GM19455 (cell line): Measurements from ENCODE around the gene TACR2.

Experiments
- ATAC-seq: cut with Tn5 transposase; IDR thresholded peaks from one replicate; pipeline ENCODE4 v1.9.1; 2021; ENCODE audit not compliant: unreplicated experiment

Gene TACR2

DNA sequence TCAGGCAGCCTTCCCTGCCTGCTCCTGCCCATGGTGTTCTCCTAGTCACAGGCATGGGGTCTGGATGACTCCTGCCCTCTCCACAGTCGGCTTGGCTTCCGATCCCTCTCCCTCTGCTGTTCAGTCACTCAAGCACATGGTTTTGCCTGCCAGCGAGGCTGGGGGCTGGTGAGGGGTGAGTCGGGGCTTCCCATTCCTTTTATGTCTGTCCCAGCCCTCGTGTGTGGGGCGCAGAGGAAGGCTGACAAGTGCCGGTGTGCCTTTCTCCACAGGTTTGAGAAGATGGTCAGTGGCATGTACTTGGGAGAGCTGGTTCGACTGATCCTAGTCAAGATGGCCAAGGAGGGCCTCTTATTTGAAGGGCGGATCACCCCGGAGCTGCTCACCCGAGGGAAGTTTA, 40.1 kb downstream of the TACR2 start:
- ATAC-seq = no peak

DNA sequence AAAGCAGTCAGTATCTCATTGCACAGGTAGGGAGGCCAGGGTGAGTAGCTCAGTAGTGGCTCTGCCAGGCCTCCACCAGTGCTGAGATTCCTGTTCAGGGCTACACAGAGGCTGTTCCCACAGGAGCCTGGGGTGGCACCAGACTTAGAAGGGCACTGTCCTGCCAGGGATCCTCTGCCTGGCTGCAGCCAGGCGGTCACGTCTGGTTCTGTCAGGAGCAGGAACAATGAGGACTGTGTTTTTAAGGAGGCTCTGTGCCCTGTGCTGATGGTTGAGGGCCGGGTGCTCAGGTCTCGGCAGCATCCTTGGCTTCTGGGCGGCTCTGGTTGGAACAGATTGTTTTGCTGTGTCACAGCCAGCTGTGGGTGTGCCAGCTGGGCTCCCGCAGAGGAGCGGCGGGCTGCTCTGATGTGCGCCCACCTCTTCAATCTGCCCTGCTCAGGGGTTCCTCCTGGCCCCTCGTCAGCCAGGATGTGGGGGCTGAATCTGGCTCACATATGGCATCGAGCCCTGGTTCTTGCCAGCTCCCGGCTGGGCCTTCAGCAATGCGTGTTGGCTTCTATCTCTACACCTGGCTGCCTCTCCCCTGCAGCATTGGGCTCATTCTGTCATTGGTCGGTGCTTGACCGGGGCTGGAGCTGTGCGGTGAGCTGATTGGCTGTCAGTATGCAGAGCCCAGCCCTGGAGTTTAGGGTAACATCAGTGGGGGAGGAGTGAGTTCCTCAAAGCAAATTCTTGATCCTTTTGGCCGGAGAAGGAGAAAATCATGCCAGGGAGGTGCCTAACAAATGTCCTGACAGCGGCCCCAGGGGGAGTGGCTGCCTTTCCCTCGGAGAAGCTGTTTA, 41.2 kb downstream of the TACR2 start:
- ATAC-seq = no peak

DNA sequence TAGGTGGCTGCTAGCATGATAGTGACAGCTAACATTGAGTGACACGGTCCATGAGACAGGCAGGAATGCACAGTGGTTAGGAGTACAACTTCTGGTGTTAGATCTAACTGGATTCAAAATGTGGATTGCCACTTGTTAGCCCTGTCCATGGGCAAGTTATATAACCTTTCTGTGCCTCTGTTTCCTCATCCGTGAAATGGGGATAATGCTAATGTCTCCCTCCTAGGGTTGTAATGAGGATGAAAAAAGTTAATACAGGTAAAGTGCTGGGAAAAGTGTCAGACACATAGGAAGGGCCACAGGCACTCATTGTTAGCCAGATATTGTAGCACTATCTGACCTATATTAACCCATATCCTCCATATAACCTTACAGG, 41.8 kb downstream of the TACR2 start:
- no peak for ATAC-seq

DNA sequence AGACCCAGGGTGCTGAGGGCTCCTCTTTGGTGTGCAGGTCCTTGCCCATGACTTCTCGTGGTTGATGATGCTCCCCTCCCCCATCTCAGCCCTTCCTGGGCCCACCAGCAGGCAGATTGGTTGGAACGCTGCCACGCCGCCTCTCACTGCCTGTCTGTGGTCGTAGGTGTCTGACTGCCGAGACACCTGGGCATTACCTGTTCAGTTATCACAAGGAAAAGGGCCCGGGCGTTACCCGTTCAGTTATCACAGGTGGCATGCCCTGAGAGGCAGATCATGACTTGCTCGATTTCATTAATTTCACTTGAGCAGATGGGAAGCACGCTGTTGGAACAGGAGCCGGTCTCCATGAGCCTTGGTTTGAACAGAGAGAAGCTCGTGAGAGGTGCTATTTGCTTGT, 42.5 kb downstream of the TACR2 start:
- no peak for ATAC-seq

DNA sequence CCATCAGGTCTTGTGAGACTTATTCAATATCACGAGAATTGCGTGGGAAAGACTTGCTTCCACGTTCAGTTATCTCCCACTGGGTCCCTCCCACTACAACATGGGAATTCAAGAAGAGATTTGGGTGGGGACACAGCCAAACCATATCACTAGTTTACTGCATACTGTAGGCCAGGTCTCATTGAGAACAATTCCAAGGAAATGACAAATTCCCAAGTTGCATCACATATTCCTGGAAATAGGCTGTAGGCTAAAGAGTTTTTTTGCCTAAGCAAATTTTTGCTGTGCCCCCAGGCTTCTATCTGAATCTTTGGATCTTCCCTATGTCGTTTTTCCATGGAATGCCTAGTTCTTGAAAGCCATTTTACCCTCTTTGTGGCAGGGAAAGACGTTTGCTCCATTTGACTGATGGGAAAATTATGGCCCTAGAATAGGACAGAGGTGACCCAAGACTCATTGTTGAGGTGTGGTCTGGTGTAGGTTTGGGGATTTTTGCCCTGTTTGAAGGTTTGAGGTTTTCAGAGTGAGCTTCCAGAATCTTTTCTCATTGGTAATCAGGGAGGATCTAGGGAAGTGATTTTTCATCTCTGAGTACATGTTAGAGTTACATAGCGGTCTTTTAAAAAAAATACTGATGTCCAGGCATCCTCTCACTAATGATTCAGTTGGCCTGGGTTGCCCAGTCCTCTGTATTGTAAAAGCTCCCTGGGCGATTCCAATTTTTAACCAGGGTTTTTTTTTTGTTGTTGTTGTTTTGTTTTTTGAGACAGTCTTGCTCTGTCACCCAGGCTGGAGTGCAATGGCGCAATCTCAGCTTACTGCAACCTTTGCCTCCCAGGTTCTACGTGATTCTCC, 44.4 kb downstream of the TACR2 start:
- no peak for ATAC-seq

DNA sequence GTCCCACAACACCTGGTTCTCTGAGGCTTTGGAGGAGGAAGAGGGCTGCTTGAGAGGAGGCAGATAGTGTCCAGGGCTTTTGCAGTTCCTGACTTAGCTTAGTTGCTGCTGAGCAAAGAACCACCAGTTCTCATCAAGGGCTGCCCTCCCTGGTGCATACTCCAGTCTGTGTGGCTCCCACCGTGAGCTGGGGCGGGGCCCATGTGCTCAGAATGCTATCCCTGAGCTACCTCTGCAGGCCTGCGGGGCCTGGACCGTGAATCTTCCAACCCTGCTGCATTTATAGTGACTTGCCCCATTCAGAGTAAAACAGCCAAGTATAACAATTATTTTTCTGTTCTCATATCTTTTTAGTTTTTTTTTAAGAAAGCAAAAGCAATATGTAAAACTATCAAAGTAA, 49.2 kb downstream of the TACR2 start:
- ATAC-seq = no peak

DNA sequence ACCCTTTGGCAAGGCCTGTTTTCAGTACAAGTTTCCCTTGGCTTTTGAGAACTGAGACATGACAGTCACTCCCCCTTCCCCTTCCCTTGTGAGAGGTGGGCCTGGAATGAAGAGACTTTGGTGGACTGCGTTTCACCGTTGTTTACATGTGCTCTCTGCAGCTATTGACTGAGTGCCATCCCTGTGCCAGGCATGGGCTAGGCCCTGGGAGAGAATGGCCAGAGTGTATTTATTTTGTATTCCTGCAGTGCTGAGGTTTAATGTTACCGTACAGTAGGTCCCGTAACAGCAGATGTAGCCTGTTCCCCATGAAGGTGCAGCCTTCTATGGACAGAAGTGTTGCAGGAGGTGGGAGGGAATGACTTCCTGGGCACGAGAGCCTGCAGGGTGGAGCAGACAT, 50.0 kb downstream of the TACR2 start:
- ATAC-seq = no peak

DNA sequence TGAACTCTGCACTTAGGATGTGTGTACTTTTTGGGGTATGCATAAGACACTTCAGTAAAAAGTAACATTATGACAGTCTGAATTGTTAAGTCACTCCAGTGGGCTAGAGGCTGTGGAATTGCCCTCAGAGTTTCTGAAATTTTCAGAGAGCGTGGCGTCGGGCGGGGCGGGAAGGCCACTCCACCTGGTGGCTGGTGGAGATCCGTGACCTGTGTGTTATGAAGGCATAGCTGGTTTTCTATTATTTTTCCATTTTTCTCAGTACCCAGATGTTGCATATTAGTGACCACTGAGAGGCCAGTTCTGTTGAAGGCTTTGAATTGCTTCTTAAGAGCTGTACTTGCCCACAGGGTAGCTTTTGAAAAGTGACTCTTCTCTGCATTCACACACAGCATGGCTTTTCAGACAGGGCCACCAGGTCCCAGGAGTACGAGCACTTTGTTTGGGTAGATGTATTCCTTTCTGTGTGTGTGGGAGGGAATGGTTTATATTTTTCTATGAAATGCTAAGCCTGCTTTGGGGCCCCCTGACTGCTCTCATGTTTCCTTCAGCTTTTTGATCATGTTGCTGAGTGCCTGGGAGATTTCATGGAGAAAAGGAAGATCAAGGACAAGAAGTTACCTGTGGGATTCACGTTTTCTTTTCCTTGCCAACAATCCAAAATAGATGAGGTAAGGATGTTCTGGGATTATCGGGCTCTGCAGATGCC, 52.3 kb downstream of the TACR2 start:
- no peak for ATAC-seq

DNA sequence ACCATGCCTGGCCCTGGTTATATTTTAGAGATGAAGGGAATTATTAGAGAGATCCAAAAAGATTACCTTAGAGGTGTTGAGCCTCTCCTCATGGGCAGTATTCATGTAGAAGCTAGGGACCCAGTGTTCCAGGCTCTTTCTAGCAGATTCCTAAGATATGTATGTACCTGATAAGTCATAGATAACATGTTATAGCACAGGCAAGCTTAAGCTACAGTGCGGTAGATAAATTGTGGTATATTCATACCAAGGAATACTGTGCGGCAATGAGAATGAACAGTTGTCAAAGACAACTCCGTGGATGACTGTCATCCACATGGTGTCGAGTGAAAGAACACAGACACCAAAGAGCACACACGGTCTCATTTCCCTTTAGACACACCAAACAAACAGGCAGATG, 53.1 kb downstream of the TACR2 start:
- ATAC-seq = no peak

DNA sequence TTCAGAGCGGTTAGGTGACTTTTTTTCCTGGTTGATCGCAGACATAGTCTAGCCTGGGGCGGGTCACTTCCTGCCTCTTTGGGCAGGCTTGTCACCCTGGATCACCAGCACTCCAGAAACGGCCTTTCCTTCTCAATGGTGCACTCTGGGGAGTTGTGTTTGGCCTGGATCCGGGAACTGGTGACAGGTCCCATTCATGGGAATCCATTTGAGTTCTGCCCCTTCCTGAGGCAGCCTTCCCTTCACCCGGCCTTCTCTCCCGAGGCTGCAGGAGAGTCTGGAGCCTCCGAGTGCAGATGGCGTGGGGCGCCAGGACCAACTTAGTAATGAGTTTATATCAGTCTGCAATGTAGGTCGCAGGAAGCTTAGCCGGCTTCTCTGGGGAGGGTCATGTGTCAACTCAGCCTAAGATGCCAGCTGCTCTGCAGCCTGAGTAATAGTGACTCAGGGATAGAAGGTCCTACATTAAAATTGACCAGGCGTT, 54.2 kb downstream of the TACR2 start:
- no peak for ATAC-seq

DNA sequence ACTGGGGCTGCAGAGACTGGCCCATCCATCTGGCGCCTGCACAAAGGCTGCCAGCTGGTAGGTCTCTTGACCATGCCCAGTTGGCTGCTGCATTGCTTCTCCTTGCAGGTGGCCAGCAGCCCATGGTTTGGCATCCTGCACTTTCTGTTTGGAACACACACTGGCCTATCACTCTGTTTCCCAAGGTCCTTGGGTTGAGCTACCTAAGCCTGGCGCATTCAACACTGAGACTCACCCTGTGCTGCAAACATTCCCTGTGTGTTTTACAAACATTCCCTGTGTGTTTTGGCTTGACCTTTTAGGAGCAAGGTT, 55.5 kb downstream of the TACR2 start:
- no peak for ATAC-seq

DNA sequence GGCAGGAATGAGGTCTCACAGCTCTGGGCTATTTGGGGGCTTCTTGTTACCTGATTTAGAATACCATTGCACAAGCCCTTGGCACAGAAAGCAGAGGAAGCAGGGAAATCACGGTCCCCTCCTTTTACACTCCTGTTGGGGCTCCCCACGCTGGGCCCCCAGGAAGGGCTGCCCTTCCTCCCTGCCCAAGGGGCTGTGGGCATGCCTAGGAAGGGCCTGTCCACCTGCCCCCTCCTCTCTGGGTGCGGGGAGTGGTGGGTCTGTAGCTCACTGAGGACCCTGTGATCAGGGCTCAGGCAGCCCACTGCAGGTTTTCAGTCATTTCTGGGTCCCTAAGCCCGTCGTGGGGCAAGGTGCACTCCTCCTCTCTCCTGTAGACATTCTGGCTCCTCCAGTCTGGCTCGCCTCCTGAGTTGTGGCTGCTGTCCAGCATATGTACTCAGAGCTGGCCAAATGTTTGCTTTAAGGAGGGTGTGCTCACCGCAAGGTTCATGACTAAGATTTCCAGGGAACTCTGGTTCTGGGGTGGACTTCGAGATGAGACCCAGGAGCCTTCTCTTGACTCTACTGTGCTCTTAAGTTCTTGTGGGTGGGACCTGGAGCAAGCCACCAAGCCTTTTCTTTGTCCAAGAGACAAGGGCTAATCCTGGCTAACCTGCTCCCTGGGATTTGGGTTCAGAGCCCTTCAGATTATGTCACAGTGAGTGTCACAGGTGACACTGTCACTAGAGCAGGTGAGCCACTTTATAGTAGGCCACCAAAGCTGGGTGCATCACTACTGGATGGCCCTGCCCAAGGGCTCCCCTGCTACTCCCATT, 56.0 kb downstream of the TACR2 start:
- no peak for ATAC-seq

DNA sequence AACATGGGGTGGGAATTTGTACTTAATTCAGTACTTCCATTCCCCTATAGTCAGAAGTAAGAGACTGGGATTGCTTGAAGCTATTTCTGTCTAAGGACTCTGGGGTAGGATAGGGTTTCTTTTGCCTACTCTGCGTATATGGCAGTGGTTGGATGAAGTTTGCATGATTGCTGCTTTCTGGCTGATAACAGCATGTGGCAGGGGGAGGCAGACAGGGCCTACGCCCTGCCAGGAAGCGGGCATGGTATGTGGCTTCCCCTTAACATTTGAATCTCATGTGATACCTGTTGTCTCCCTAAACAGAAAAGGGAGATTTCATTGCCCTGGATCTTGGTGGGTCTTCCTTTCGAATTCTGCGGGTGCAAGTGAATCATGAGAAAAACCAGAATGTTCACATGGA, 57.1 kb downstream of the TACR2 start:
- ATAC-seq = no peak

DNA sequence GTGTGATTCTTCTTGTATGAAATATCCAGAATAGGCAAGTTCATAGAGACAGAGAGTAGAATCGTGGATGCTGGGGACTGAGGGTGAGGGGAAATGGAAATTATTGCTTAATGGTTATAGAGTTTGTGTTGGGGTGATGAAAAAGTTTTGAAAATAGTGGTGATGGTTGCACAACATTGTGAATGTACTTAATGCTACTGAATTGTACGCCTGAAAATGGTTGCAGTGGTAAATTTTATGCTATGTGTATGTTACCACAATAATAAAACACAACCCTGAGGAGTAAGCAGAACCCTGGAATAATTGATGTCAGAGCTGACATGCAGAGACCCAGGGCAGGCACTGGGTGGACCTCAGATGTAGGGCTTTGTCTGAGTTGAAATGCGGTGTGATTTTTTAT, 57.6 kb downstream of the TACR2 start:
- ATAC-seq = no peak

DNA sequence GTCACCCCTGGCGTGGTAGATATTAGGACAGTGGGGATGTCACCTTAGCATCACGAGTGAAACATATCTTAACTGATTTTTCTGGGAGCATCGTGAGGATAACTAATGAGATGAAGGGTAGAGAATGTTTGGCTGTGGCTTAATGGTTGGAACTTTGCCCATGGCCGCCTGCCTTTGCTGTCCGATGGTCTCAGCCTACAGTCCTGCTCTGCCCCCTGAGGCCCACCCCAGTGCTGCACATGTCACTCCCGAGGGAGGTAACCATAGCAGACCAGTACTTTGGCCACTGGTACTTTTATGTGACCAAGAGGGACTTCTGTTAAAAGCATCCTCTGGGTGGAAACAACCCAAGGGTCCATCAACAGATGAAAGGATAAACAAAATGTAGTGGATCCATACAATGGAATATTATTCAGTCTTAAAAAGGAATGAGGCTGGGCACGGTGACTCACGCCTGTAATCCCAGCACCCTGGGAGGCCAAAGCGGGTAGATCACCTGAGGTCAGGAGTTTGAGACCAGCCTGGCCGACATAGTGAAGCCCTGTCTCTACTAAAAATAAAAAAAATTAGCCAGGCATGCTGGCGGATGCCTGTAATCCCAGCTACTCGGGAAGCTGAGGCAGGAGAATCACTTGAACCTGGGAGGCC, 58.4 kb downstream of the TACR2 start:
- no peak for ATAC-seq

DNA sequence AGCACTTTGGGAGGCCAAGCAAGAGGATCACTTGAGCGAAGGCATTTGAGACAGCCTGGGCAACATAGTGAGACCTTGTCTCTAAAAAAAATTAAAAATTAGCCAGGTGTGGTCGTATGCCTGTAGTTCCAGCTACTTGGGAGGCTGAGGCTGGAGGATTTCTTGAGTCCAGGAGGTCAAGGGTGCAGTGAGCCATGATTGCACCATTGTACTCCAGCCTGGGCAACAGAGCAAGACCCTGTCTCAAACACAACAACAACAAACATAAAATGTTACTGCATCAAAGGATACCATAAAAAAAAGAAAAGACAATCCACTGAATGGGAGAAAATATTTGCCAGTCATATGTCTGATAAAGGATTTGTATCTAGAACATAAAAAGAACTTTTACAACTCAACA, 60.5 kb downstream of the TACR2 start:
- no peak for ATAC-seq

DNA sequence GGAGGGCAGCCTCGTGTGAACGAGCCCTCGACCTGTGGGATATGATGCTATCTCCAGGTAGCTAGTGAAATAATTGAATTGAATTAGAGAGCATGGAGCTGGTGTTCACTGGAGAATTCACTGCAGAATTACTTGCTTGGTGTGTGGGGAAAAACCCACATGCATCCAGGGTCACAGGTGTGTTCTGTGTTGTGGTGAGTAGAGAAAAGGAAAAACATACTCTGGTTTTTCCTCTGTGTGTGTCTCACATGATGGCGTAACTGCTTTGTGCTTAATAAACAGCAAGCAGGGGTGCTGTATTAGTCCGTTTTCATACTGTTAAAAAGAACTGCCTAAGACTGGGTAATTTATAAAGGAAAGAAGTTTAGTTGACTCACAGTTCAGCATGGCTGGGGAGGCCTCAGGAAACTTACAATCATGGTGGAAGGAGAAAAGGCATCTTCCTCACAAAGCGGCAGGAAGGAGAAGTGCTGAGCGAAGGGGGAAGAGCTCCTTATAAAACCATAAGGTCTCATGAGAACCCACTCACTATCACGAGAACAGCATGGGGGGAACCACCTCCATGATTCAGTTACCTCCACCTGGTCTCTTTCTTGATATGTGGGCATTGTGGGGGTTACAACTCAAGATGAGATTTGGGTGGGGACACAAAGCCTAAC, 62.6 kb downstream of the TACR2 start:
- no peak for ATAC-seq
